PC-9 (cell line): Measurements from ENCODE around the gene USP2. TPM values are rescaled to one million over a fixed set of nuclear protein-coding genes. Genes with fewer than 3 reads are reported as not detected.

Experiments used
- BruUV-seq: library from RNA; stranded (reverse); fragments of 400-500 nt; replicated peaks from 2 replicates; lab custom pipeline; 2021; lab: Mats Ljungman, UMichigan
- CTCF ChIA-PET: fragments of 300-600 bp; sonication (Branson Sonifier 250); formaldehyde crosslinking; loops from one replicate; lab custom pipeline; 2022; ENCODE audit warnings: antibody characterized with exemption; lab: Charles Lee
- POLR2A ChIA-PET: fragments of 300-600 bp; sonication (Branson Sonifier 250); formaldehyde crosslinking; loops from one replicate; lab custom pipeline; 2022; ENCODE audit warnings: antibody characterized with exemption; ENCODE audit not compliant: unreplicated experiment; lab: Charles Lee
- DNase-seq, 2 experiments: peaks; one replicate each; pipeline versions ENCODE4 v3.0.0 to v3.0.0-alpha.2; 2015 to 2022; ENCODE audit warnings: mixed read lengths in 1 of 2
- H2AFZ ChIP-seq: fragments of 200-600 bp; sonication (generic); 2 replicates; pipeline ENCODE4 v1.8.1; 2017; ENCODE audit warnings: antibody characterized with exemption
- H3F3A ChIP-seq: fragments of 200-600 bp; sonication (generic); 2 replicates; pipeline ENCODE4 v1.8.1; 2017; ENCODE audit warnings: antibody characterized with exemption, mild to moderate bottlenecking, low read depth; ENCODE audit not compliant: insufficient read depth
- H3K27ac ChIP-seq: fragments of 200-600 bp; sonication (generic); 2 replicates; pipeline ENCODE4 v1.6.1; 2016; ENCODE audit warnings: mixed run types
- H3K27me3 ChIP-seq: fragments of 200-600 bp; sonication (generic); 2 replicates; pipeline ENCODE4 v1.6.1; 2016; ENCODE audit warnings: low read depth, mixed run types; ENCODE audit not compliant: insufficient read depth
- H3K36me3 ChIP-seq: fragments of 200-600 bp; sonication (generic); 2 replicates; pipeline ENCODE4 v1.6.1; 2016; ENCODE audit warnings: low read depth, mixed run types
- H3K4me1 ChIP-seq: fragments of 200-600 bp; sonication (generic); replicated peaks from 2 replicates; pipeline ENCODE4 v1.6.1; 2016; ENCODE audit warnings: mixed run types; ENCODE audit not compliant: insufficient read depth
- H3K4me2 ChIP-seq: fragments of 200-600 bp; sonication (generic); 2 replicates; pipeline ENCODE4 v1.6.1; 2017; ENCODE audit warnings: mixed run types
- H3K4me3 ChIP-seq: fragments of 200-600 bp; sonication (generic); 2 replicates; pipeline ENCODE4 v1.6.1; 2016; ENCODE audit warnings: mixed run types
- H3K79me2 ChIP-seq: fragments of 200-600 bp; sonication (generic); 2 replicates; pipeline ENCODE4 v1.6.1; 2017; ENCODE audit warnings: low read depth, mixed run types
- H3K9me2 ChIP-seq: fragments of 200-600 bp; sonication (generic); 2 replicates; pipeline ENCODE4 v1.8.1; 2017; ENCODE audit warnings: mild to moderate bottlenecking; ENCODE audit not compliant: insufficient read depth
- H3K9me3 ChIP-seq: fragments of 200-600 bp; sonication (generic); 2 replicates; pipeline ENCODE4 v1.8.1; 2016; ENCODE audit warnings: low read depth; ENCODE audit not compliant: insufficient read depth
- H4K20me1 ChIP-seq: fragments of 200-600 bp; sonication (generic); 2 replicates; pipeline ENCODE4 v1.8.1; 2017; ENCODE audit not compliant: insufficient read depth
- CTCF ChIP-seq: fragments of 200-600 bp; sonication (generic); conservative IDR thresholded peaks from 2 replicates; pipeline ENCODE4 v1.6.1; 2017; ENCODE audit warnings: mixed run types, antibody characterized with exemption, mild to moderate bottlenecking, moderate library complexity
- EZH2 ChIP-seq: fragments of 200-600 bp; sonication (generic); IDR thresholded peaks from 2 replicates; pipeline ENCODE4 v1.8.0; 2017; ENCODE audit warnings: antibody characterized with exemption, low read depth
- intact Hi-C: fragments of 100-400 bp; cut with micrococcal nuclease; formaldehyde crosslinking; loops from one replicate; pipeline ENCODE4 v1.10.0; 2022; ENCODE audit not compliant: unreplicated experiment
- total RNA-seq: library from RNA; stranded (reverse); gene quantifications from 2 replicates; pipeline ENCODE4 v1.2.3, GENCODE V29; 2021

Gene USP2
- total RNA-seq, 1 experiment from 2014 or later, result 2.1 TPM

DNA sequence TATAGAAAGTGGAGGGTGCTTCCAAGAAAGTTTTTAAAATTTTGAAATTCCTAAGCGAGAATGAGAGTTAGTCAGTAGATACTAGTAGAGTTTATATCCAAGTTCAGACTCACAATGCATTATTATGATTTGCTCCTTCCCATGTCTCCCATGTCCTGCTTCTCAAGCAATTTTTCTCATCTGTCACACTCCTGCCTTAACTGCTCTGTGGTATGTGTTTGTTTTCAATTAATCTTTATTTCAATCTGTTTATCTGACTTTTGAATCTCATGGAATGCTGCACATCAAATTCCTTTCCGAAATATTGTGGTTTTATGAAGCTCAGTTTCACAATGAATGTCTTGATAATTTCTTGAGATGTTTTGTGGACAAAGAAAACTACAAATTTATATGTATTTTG, 23.4 kb upstream of the USP2 start:
- no peak overlapping the region for H3K4me2 ChIP-seq

GRCh38 chr11:119403021-119403420, 21.5 kb upstream of the USP2 start:
- Histone ChIP-seq H3K9me3 (peaks cover 5% of the 10 kb centered on the region), H4K20me1 (no peaks in the 10 kb centered on the region), H3K27me3 (no peaks in the 10 kb centered on the region), H3F3A (no peaks in the 10 kb centered on the region), H3K36me3 (no peaks in the 10 kb centered on the region), H2AFZ (no peak overlapping the region), H3K4me3 (no peak overlapping the region), H3K4me2 (no peak overlapping the region), H3K27ac (no peak overlapping the region), H3K4me1 (no peaks in the 10 kb centered on the region), H3K79me2 (no peaks in the 10 kb centered on the region), H3K9me2 (no peaks in the 10 kb centered on the region)
- no TSS peak for BruUV-seq
- POLR2A ChIA-PET, result no interaction called here
- CTCF ChIA-PET, result no interaction called here
- no peak for DNase-seq
- intact Hi-C loops, result no loop called here
- TF ChIP-seq EZH2, result no peak

More for the DNA sequence above, 23.4 kb upstream of the USP2 start:
- Histone ChIP-seq H4K20me1 (no peaks in the 10 kb centered on the region), H3K79me2 (no peaks in the 10 kb centered on the region), H2AFZ (no peak overlapping the region), H3K27me3 (no peaks in the 10 kb centered on the region), H3K9me3 (no peaks in the 10 kb centered on the region; the same call in 1 of the 2 replicates), H3F3A (no peaks in the 10 kb centered on the region), H3K4me1 (no peaks in the 10 kb centered on the region), H3K4me3 (no peak overlapping the region), H3K9me2 (0 out of 2 replicates have a peak, but pooled peaks cover under 1% of the 10 kb centered on the region), H3K27ac (no peak overlapping the region), H3K36me3 (no peaks in the 10 kb centered on the region)
- DNase-seq, result no peak
- no TSS peak for BruUV-seq
- CTCF ChIA-PET, result no interaction called here
- intact Hi-C loops, result no loop called here
- TF ChIP-seq EZH2 (no peak), CTCF (no peak)
- POLR2A ChIA-PET, result no interaction called here

- no peaks in the 10 kb centered on the region for H3K9me2 ChIP-seq
- H3K9me3 ChIP-seq, result peaks cover 10% of the 10 kb centered on the region
- DNase-seq, result no peak
- H3K27me3 ChIP-seq, result no peaks in the 10 kb centered on the region
- no peaks in the 10 kb centered on the region for H4K20me1 ChIP-seq
- intact Hi-C loops, result no loop called here
- no peak overlapping the region for H3K4me3 ChIP-seq
- H3K4me1 ChIP-seq, result no peaks in the 10 kb centered on the region
- ChIA-PET POLR2A (no interaction called here), CTCF (no interaction called here)
- BruUV-seq, result no TSS peak
- no peaks in the 10 kb centered on the region for H3K36me3 ChIP-seq
- no peak overlapping the region for H3K4me2 ChIP-seq
- no peak overlapping the region for H2AFZ ChIP-seq
- H3F3A ChIP-seq, result no peaks in the 10 kb centered on the region
- H3K27ac ChIP-seq, result no peak overlapping the region
- TF ChIP-seq CTCF (no peak), EZH2 (no peak)
- no peaks in the 10 kb centered on the region for H3K79me2 ChIP-seq
Observed at GRCh38 chr11:119402470-119402869, 21.0 kb upstream of the USP2 start.

DNA sequence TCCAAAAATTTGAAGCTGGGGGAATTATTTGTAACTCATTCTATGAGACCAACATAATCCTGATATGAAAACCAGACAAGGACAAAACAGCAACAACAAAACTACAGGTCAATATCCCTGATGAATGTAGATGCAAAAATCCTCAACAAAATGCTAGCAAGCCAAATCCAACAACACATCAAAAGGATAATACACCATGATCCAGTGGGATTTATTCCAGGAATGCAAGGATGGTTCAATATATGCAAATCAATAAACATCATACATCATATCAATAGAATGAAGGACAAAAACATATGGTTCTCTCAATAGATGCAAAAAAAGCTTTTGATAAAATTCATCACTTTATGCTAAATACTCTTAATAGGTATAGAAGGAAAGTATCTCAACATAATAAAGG, 19.4 kb upstream of the USP2 start:
- BruUV-seq, result no TSS peak
- H3K27ac ChIP-seq, result no peak overlapping the region
- H3K79me2 ChIP-seq, result no peaks in the 10 kb centered on the region
- TF ChIP-seq EZH2 (no peak), CTCF (no peak)
- H3F3A ChIP-seq, result no peaks in the 10 kb centered on the region
- no peaks in the 10 kb centered on the region for H3K27me3 ChIP-seq
- ChIA-PET CTCF (no interaction called here), POLR2A (no interaction called here)
- H4K20me1 ChIP-seq, result no peaks in the 10 kb centered on the region
- no peaks in the 10 kb centered on the region for H3K36me3 ChIP-seq
- intact Hi-C loops, result no loop called here
- DNase-seq, result no peak
- H3K9me2 ChIP-seq, result no peaks in the 10 kb centered on the region
- H3K4me2 ChIP-seq, result no peak overlapping the region
- H3K4me1 ChIP-seq, result no peaks in the 10 kb centered on the region
- H3K9me3 ChIP-seq, result peaks cover 13% of the 10 kb centered on the region
- no peak overlapping the region for H2AFZ ChIP-seq
- H3K4me3 ChIP-seq, result no peak overlapping the region
